A549 (cell line): ENCODE data around the gene NPIPA7. TPM values are rescaled to one million over a fixed set of nuclear protein-coding genes. Genes with fewer than 3 reads are reported as not detected.
"Not testable (repeated sequence)": the region's sequence is repeated elsewhere in the genome, so short reads cannot be mapped to it uniquely, and the experiment has no call there.

Source experiments
- ATAC-seq, 2 experiments: fragments of 200-7000 bp in 1 of 2; fragments of >200 bp in 1 of 2; cut with Nextera tagmentation in 1 of 2; cut with Tn5 transposase in 1 of 2; 3 replicates each; pipeline versions ENCODE4 v1.8.0 to v1.9.1; 2018 to 2020; ENCODE audit warnings: mild to moderate bottlenecking in 1 of 2, moderate library complexity in 1 of 2
- CTCF ChIA-PET: fragments of 300-600 bp; sonication (Branson Sonifier 250); formaldehyde crosslinking; extraction: SDS; loops from one replicate; lab custom pipeline; 2021; ENCODE audit warnings: antibody characterized with exemption, inconsistent platforms; lab: Yijun Ruan, JAX
- POLR2A ChIA-PET: fragments of 350-600 bp; formaldehyde crosslinking; extraction: SDS; loops from one replicate; lab custom pipeline; 2021; ENCODE audit warnings: antibody characterized with exemption, inconsistent platforms; lab: Yijun Ruan, JAX
- DNase-seq, 2 experiments: peaks; one replicate each; pipeline versions ENCODE4 v3.0.0 to v3.0.0-alpha.2; 2011 to 2016; ENCODE audit warnings: low read depth in 1 of 2, low spot score in 1 of 2
- FAIRE-seq: peaks from 2 replicates; lab custom pipeline; 2011; peaks lifted over from hg19 to GRCh38; lab: Jason Lieb, UNC
- H3K27ac ChIP-seq, 2 experiments: fragments of >200 bp; sonication (Bioruptor Twin); formaldehyde crosslinking; 3 replicates each; pipeline ENCODE4 v1.5.1; 2016 to 2017
- H3K4me1 ChIP-seq: fragments of >200 bp; sonication (Bioruptor Twin); formaldehyde crosslinking; 3 replicates; pipeline ENCODE4 v1.6.1; 2016
- H3K4me2 ChIP-seq: fragments of >200 bp; sonication (Bioruptor Twin); formaldehyde crosslinking; 3 replicates; pipeline ENCODE4 v1.6.1; 2016
- H3K4me3 ChIP-seq: fragments of >200 bp; sonication (Bioruptor Twin); formaldehyde crosslinking; 3 replicates; pipeline ENCODE4 v1.5.1; 2016
- H3K9me3 ChIP-seq: fragments of >200 bp; sonication (Bioruptor Twin); formaldehyde crosslinking; 3 replicates; pipeline ENCODE4 v1.6.1; 2016
- WGBS: methylation state at CpG from one replicate; pipeline ENCODE4 v1.1.6; 2017; ENCODE audit errors: missing lambda C conversion rate; 5-methylcytosine and 5-hydroxymethylcytosine counted together
- polyA plus RNA-seq, 4 experiments: library from polyadenylated mRNA; depleted of rRNA in 3 of 4; stranded (reverse); fragments of >200 nt; fragmentation: RNase III in 1 of 4; extraction: RNeasy Plus Mini Kit Qiagen cat#74134 plus additional on column Dnase treatment in 1 of 4; gene quantifications; 2 replicates in 3 of 4; 3 replicates in 1 of 4; pipeline ENCODE4 v1.2.3, GENCODE V29; 2011 to 2017
- small RNA-seq, 6 experiments: library from RNA; depleted of rRNA; stranded (forward); fragments of <200 nt; gene quantifications; one replicate each; pipeline ENCODE3, GENCODE V24; 2012

NPIPA7 gene
- polyA plus RNA-seq, 2 of the 4 experiments (the other 2 are of a cell fraction) = 5.7 to 18.3 TPM

DNA sequence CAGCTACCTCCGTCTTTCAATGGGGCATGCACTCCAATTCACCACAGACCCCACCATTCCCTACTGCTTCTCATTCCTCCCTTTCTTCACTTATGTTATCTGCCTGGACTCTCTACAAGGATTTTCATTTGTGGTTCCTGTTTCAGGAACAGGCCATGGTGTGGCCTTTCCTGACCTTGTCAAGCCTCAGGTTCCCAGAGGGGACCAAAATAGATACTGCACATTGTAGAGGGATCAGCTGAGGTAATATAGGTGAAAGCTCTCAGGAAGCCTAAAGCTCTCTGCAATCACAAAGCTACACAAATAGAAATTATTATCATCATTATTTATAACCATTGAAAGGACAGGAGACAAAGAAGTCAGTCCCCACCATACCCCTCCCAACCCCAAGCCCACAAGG, 41.6 kb downstream of the NPIPA7 start:
- CTCF ChIA-PET, FAIRE-seq: not testable (repeated sequence)

DNA sequence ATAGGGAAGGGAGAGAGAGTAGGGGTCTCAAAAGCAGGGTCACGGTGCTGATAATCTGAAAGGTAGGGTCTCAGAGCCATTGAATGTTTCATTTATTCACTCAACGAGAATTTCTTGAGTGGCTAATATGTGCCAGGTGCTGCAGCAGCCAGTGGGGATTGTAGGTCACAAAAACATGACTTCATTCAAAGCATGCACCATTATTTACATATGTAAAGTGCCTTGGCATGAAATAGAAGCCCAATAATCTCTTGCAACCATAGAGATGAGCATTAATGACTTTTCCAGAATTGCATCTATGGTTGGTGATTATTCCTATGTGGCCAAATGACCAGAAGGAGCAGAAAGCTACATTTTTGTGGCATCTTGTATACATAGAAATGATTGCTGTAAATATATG, 46.2 kb downstream of the NPIPA7 start:
- H3K4me2 ChIP-seq, H3K9me3 ChIP-seq, ATAC-seq, H3K4me1 ChIP-seq, H3K27ac ChIP-seq, CTCF ChIA-PET, DNase-seq, H3K4me3 ChIP-seq, FAIRE-seq, POLR2A ChIA-PET: not testable (repeated sequence)
- whole genome bisulfite sequencing = no CpG with 5 or more reads among the region's 2 CpGs

More for the DNA sequence above, 41.6 kb downstream of the NPIPA7 start:
- DNase-seq, H3K27ac ChIP-seq, H3K4me2 ChIP-seq, H3K4me3 ChIP-seq, POLR2A ChIA-PET, H3K4me1 ChIP-seq, ATAC-seq, H3K9me3 ChIP-seq: not testable (repeated sequence)
- WGBS = 2% methylated on average over 1 of the region's 1 CpG

DNA sequence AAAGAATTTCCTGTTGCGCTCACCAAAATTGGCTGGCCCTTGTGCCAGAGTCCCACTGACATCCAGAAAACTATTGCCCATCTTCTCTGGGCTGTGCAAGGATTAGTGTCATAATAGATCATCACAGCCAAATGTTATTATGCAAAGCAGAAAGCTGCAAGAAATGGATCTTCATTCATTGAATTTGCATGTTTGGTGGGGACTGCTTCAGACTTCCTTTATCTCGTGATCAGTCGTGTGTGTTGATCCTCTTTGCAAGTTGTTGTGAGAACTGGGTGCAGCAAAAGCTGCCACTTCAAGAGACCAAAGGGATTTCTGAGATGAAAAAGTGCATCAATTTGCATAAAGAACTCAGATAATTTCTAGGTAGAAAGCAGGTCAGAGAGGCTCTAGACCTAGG, 52.2 kb downstream of the NPIPA7 start:
- CTCF ChIA-PET, H3K9me3 ChIP-seq, H3K27ac ChIP-seq, ATAC-seq, POLR2A ChIA-PET, DNase-seq, FAIRE-seq, H3K4me3 ChIP-seq, H3K4me2 ChIP-seq, H3K4me1 ChIP-seq: not testable (repeated sequence)
- WGBS = 4% methylated on average over 2 of the region's 3 CpGs

DNA sequence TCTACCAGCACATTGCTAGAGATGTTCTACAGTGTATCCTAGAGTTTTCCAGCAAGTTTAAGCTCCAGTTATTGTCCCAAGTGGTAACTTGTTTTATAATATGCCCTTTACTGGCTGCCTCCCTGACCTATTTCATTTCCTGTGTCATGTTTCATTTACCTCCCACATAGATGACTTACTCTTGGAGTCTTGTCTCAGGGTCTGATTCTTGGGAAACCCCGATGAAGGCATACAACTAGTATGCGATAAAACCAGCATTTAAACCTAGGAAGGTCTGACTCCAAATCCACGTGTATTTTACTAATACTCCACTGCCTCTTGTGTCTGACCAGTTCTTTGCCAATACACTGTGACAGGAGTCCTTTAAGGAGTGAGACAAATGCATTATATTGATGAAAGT, 55.8 kb downstream of the NPIPA7 start:
- POLR2A ChIA-PET, DNase-seq, H3K27ac ChIP-seq, H3K4me2 ChIP-seq, FAIRE-seq, H3K4me3 ChIP-seq, ATAC-seq, H3K9me3 ChIP-seq, H3K4me1 ChIP-seq, CTCF ChIA-PET: not testable (repeated sequence)
- WGBS = 0% methylated on average over 1 of the region's 3 CpGs

DNA sequence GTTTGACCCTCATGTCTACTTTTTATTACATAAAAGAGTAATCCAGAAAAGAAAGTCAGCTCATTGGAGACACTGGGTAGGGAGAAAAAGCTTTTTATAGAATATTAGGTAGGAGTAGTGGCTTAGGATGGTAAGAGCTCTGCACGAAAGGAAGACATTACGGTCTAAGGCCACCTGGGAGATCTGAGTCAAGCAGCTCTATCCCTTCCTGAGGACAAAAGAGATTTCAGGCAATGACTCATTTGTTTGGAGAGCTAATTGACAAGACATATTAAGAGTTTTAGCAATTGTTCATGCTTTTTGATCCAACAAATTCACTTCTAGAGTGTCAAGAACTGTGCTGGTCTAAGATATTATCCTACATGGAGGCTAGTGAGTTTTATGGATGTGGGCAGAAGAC, 62.5 kb downstream of the NPIPA7 start:
- WGBS = 25% methylated on average over 2 of the region's 2 CpGs
- CTCF ChIA-PET, ATAC-seq, POLR2A ChIA-PET, DNase-seq, H3K9me3 ChIP-seq, H3K4me2 ChIP-seq, FAIRE-seq, H3K4me1 ChIP-seq, H3K27ac ChIP-seq, H3K4me3 ChIP-seq: not testable (repeated sequence)

Small RNA genes within 50 kb of the gene (small RNA-seq; reads per million reads assigned to genes)
- gene AC138969.3 (0 reads per million in 6 experiments), gene MIR6511A3 (0 reads per million in 6 experiments), gene MIR6770-2 (0 reads per million in 6 experiments)

Other genes with a start within 250 kb of the NPIPA7 start
- 5.0 and 6.1 TPM in 2 replicates for gene ABCC6, start 155.6 kb upstream of the NPIPA7 start, polyA plus RNA-seq (2011; rRNA removed)
- 2.9 to 4.0 TPM (median 3.6 TPM) in 3 replicates for gene ABCC6, start 155.6 kb upstream of the NPIPA7 start, polyA plus RNA-seq (2017; fragmentation: RNase III; extraction: RNeasy Plus Mini Kit Qiagen cat#74134 plus additional on column Dnase treatment)
- gene NOMO3, start 146.6 kb upstream of the NPIPA7 start, polyA plus RNA-seq (2011; rRNA removed) = 80.8 and 89.1 TPM in 2 replicates
- gene NOMO3, start 146.6 kb upstream of the NPIPA7 start, polyA plus RNA-seq (2017; fragmentation: RNase III; extraction: RNeasy Plus Mini Kit Qiagen cat#74134 plus additional on column Dnase treatment) = 27.6 to 31.1 TPM (median 28.1 TPM) in 3 replicates